Iris pigment epithelial cell (primary cell): ENCODE measurements around the gene PCNT.

ENCODE experiments used
- DNase-seq: peaks from one replicate; pipeline ENCODE4 v3.0.0-alpha.2; 2011; ENCODE audit warnings: low read depth

PCNT gene

DNA sequence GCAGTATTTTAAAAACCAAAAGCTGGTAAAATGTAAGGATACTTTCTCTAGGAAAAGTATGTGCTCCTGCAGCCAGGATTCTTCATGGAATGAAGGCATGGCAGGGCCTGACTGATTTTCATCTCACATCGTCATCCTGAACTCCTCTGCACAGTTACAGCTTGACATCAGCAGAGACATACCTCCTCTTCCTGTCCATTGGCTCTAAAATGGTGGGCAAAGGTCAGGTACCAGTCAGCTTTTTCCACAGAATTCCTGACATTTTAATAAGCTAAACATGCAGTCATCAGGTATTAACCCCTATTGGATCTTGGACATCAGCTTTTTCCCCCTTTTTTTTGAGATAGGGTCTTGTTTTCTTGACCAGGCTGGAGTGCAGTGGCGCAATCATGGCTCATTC, 5.8 kb downstream of the PCNT start:
- DNase-seq = no peak

DNA sequence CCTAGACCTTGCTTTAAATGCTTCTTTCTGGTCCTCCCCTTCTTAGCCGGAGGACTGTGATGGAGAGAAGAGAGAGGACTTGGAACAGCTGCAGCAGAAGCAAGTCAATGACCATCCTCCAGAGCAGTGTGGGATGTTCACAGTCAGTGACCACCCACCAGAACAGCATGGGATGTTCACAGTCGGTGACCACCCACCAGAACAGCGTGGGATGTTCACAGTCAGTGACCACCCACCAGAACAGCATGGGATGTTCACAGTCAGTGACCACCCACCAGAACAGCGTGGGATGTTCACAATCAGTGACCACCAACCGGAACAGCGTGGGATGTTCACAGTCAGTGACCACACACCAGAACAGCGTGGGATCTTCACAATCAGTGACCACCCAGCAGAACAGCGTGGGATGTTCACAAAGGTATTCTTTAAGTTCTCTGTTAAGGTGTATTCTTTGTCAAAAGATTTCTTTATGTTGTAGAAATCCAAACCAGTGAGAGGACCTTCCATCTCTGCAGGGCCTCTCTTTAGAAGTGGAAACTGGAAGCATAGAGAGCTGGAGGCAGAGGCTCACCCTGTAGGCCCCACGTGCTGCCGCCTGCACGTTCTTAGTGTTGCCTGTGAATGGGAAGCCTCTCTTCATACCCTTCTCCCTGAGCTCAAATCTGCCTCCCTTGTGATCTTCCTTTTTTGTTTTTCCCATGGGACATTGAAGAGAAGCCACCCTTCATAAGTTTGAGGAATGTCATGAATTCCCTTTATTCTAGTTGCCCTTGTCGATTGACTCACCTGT, 10.6 kb downstream of the PCNT start:
- DNase-seq = no peak

GRCh38 chr21:46336603-46337002, 12.6 kb downstream of the PCNT start:
- DNase-seq = no peak

- DNase-seq = no peak
Measured at GRCh38 chr21:46340998-46341397, 17.0 kb downstream of the PCNT start.

- DNase-seq = no peak
Measured at GRCh38 chr21:46344219-46344915, 20.4 kb downstream of the PCNT start.

DNA sequence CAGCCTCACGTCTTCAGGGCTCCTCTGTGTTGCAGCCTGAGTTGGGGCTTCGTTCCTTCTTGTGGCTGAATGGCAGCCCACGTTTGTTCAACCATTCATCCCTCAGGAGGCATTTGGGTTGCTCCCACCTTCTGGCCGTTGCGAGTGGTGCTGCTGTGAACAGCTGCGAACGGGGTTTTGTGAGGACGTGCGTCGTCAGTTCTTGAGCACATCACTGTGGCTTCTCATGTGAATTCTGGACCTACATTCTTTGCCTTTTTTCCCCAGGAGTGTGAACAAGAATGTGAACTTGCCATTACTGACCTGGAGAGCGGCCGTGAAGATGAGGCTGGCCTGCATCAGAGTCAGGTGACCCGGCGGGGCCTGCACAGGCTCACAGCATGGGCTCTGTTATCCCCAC, 21.9 kb downstream of the PCNT start:
- DNase-seq = no peak

DNA sequence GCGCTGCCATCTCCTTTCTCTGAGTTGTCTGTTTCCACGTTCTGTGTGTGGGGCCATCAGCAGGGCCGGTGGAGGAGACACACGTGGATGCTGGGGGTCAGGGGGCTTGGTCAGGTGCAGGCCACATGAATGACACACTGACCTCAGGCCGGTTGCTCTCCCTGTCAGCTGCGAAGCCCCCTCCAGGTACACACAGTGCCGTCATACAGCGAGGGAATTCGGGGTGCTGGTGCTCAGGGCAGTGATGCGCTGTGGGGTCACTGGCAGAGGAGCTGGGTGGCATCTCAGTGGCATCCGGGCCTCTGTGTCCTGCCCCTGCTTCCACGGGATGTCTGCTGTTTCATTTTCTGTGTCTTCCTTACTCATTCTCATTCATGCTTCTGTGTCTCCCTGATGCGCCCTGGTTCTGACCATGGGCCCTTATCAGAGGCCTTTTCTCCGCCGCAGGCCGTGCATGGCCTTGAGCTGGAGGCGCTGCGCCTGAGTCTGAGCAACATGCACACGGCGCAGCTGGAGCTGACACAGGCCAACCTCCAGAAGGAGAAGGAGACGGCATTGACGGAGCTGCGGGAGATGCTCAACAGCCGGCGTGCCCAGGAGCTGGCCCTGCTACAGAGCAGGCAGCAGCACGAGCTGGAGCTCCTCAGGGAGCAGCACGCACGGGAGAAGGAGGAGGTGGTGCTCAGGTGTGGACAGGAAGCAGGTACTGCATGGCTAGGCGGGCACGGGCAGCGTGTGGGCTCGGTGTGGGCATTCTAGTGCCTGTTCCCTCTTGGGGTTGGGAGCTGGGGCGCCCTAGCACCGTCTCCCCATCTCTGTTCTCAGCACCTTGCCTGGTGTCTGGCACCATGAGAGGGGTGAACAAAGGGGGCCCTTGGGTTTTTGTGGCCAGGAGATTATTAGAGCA, 22.6 kb downstream of the PCNT start:
- DNase-seq = no peak

DNA sequence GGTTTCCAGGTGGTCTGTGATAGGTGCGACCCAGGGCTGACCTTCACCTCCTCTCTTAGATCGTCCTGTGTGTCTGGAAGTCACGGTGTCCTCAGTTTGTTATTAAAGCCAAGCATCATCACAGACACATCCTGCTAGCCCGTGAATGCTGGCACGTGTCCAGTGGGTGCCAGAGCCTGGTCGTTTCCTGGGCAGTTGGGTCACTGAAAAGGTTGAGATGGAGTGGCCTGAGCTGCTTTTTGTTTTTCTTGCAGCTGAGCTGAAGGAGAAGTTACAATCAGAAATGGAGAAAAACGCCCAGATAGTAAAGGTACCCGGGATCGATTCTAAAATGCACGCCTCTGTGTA, 23.2 kb downstream of the PCNT start:
- no peak for DNase-seq

DNA sequence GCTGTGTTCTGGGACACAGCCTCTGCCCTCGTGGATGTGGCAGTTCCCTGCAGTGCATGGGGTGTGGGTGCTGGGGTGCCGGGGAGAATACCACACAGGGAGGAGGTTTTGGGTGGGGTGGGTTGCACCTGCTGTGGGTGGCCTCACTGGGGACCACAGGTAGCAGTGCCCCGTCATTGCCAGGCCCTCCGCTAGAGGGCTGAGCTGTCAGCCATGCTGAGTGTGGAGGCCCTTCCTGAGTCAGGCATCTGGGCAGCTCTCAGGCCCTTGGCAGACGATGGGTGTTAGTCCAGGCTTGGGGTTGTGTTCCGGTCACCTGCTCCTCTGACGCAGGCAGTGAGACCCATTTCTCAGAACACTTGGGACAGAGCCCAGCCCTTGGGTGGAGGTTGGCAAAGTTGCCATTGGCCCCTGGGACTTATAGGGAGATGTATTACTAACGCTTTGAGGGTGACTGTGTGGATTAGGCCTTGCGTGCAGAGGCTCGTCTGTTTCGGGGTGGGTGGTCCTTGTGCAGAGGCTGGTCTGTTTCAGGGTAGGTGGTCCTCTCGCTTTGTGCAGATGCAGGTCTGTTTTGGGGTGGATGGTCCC, 23.9 kb downstream of the PCNT start:
- peak; percentile 24 for DNase-seq

DNA sequence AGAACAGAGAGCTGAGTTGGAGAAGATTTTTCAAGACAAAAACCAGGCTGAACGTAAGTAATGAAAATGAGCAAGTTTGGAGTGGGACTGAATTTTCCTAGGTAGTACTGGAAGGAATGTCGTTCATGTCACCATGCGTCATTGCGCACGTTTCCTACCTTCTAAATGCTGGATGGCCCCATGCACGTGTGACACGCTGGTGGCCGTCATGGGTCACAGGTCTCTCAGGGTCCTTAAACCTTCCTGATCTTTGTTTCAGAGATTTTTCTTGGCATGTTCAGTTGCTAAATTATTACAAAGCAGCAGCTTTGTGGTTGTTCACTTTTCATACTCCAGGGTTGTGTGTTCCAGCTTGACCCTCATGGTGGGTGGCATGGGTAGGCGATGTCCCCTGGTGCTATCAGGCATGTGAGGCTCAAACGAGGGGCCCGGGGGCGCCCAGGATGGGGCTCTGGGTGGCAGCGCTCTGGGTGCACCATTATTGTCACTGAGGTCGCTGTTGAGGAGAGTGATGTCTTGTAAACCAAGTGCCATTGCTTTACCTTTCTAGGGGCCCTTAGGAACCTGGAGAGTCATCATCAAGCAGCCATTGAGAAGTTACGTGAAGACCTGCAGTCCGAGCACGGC, 25.3 kb downstream of the PCNT start:
- no peak for DNase-seq

- no peak for DNase-seq
Measured at GRCh38 chr21:46350571-46350970, 26.6 kb downstream of the PCNT start.

GRCh38 chr21:46350981-46351380, 27.0 kb downstream of the PCNT start:
- no peak for DNase-seq

- DNase-seq = no peak
Measured at GRCh38 chr21:46351476-46352163, 27.7 kb downstream of the PCNT start.

DNA sequence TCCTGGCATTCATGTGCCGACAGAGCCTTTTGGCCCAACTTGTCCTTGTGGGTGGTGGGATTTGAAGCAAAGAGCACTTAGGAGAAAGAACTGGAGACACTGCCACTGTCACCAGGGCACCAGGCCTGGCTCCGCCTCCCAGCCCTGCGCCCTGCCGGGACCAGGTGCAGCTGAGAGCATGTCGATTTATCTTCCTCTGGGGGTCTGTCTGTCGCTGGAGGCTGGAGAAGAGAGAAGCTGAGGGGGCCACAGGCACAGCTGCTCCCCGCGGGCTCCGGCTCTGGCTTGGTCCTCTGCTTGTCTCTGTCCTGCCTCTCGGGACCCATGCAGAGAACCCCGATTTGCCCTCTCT, 28.2 kb downstream of the PCNT start:
- no peak for DNase-seq

- no peak for DNase-seq
Measured at GRCh38 chr21:46352913-46353312, 29.0 kb downstream of the PCNT start.

GRCh38 chr21:46354046-46354445, 30.1 kb downstream of the PCNT start:
- DNase-seq = no peak

DNA sequence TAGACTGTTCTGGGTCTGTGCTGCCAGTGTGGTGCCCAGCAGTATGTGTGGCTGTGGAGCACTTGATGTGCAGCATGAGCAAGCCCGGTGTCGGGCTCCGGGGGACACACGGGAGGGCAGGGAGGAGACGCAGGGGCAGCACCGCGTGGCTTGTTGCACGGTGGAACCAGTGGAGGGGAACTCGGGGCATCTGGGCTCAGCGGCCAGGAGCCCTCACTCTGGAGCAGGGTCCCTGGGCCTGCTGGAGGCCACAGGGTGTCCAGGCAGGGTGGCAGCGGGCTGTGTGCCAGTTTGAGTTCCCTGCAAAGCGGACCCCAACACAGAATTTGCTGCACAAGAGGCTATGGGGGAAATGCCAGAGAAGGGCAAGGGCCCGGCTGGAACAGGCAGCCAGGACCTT, 30.6 kb downstream of the PCNT start:
- no peak for DNase-seq

- DNase-seq = no peak
Measured at GRCh38 chr21:46355161-46356004, 31.4 kb downstream of the PCNT start.

DNA sequence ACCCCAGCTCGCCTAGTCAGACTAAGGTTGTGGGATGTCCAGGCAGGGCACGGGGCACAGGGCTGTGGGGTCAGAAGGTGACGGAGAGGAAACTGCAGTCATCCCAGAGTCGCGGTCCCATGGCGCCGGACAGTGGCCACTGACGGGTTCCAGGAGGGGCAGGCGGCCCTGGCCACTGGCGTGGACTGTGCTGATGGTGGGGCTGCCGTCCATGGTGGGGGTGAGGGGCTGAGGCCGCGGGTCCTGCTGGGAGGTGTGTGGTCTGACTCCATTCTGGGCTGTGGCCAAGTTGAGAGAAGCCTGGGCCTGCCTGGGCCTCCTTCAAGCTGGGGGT, 32.0 kb downstream of the PCNT start:
- DNase-seq = no peak

- no peak for DNase-seq
Measured at GRCh38 chr21:46356494-46357334, 32.8 kb downstream of the PCNT start.
